Mesendoderm (in vitro differentiated cells): ENCODE results near the gene SOST.

Experiments used
- DNase-seq: peaks from one replicate; pipeline ENCODE4 v3.0.0; 2013
- H2AK5ac ChIP-seq: 2 replicates; pipeline ENCODE4 v1.6.1; 2013; ENCODE audit warnings: low read length, inconsistent platforms
- H2BK120ac ChIP-seq: 2 replicates; pipeline ENCODE4 v1.6.1; 2013; ENCODE audit warnings: low read depth, mild to moderate bottlenecking, low read length, moderate library complexity, mixed read lengths
- H2BK15ac ChIP-seq: replicated peaks from 2 replicates; pipeline ENCODE4 v1.6.1; 2013; ENCODE audit warnings: low read depth, mild to moderate bottlenecking, moderate library complexity
- H2BK5ac ChIP-seq: 2 replicates; pipeline ENCODE4 v1.6.1; 2013; ENCODE audit warnings: low read length, inconsistent platforms
- H3K18ac ChIP-seq: 2 replicates; pipeline ENCODE4 v1.6.1; 2013; ENCODE audit warnings: mild to moderate bottlenecking, low read length, mixed read lengths
- H3K23ac ChIP-seq: one replicate; pipeline ENCODE4 v1.6.1; 2013; ENCODE audit warnings: low read length
- H3K27ac ChIP-seq: 2 replicates; pipeline ENCODE4 v1.5.1; 2013; ENCODE audit warnings: low read depth, mild to moderate bottlenecking, inconsistent platforms, low read length, moderate library complexity
- H3K27me3 ChIP-seq: 2 replicates; pipeline ENCODE4 v1.6.1; 2013; ENCODE audit warnings: low read length, control low read depth, mild to moderate bottlenecking, inconsistent platforms; ENCODE audit not compliant: insufficient read depth, poor library complexity
- H3K36me3 ChIP-seq: 2 replicates; pipeline ENCODE4 v1.6.1; 2013; ENCODE audit warnings: low read length, inconsistent platforms; ENCODE audit not compliant: control insufficient read depth, insufficient read depth
- H3K4ac ChIP-seq: one replicate; pipeline ENCODE4 v1.6.1; 2013; ENCODE audit warnings: low read depth, mild to moderate bottlenecking, low read length, moderate library complexity
- H3K4me1 ChIP-seq: 2 replicates; pipeline ENCODE4 v1.6.1; 2013; ENCODE audit warnings: low read depth, low read length, inconsistent platforms; ENCODE audit not compliant: control insufficient read depth
- H3K4me2 ChIP-seq: 2 replicates; pipeline ENCODE4 v1.6.1; 2013; ENCODE audit warnings: low read length
- H3K4me3 ChIP-seq: 2 replicates; pipeline ENCODE4 v1.5.1; 2013; ENCODE audit warnings: mild to moderate bottlenecking, low read length
- H3K56ac ChIP-seq: one replicate; pipeline ENCODE4 v1.6.1; 2013; ENCODE audit warnings: low read length
- H3K79me1 ChIP-seq: 2 replicates; pipeline ENCODE4 v1.6.1; 2013; ENCODE audit warnings: low read length, inconsistent platforms
- H3K79me2 ChIP-seq: 2 replicates; pipeline ENCODE4 v1.6.1; 2013; ENCODE audit warnings: mild to moderate bottlenecking, low read length; ENCODE audit not compliant: control insufficient read depth, insufficient read depth
- H3K9ac ChIP-seq: 2 replicates; pipeline ENCODE4 v1.6.1; 2013; ENCODE audit warnings: low read length, inconsistent platforms
- H4K5ac ChIP-seq: one replicate; pipeline ENCODE4 v1.6.1; 2013; ENCODE audit warnings: low read length
- H4K8ac ChIP-seq: one replicate; pipeline ENCODE4 v1.6.1; 2013; ENCODE audit warnings: low read depth, mild to moderate bottlenecking, control low read depth, low read length, moderate library complexity
- whole genome bisulfite sequencing: extraction: QIAGEN DNeasy Blood & Tissue Kit; methylation state at CpG from one replicate; pipeline ENCODE4 v1.1.7; 2013; ENCODE audit warnings: low lambda C conversion rate, missing lambda C conversion rate; ENCODE audit not compliant: insufficient coverage; ENCODE audit errors: extremely low coverage; 5-methylcytosine and 5-hydroxymethylcytosine counted together

The SOST gene

DNA sequence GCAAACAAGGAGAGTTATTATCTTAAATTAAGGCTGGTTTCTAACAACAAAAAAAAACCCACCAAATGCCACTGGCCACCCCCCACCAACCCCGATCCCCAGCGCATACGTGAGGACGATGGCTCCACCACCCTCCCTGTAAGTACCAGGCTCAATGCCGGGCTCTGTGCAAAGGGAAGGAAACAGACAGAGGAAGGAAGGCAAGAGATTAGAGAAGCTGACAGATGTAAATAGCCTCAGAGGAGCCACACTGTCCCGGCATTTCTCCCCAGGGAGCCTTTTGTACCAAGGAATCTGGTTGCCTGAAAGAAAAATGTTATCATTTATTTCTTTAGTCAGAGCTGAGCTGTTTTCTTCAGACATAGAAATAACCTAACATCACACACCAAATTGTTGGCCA is 13.1 kb downstream of the SOST start:
- Histone ChIP-seq H3K79me1 (no peaks in the 10 kb centered on the region), H3K56ac (no peak overlapping the region), H2BK120ac (no peak overlapping the region), H3K18ac (no peak overlapping the region), H2BK5ac (no peak overlapping the region), H4K8ac (no peak overlapping the region), H3K27ac (no peak overlapping the region), H2AK5ac (no peak overlapping the region), H2BK15ac (no peak overlapping the region), H3K4ac (no peak overlapping the region), H3K4me1 (no peaks in the 10 kb centered on the region), H3K23ac (no peak overlapping the region), H3K9ac (no peak overlapping the region), H3K36me3 (no peaks in the 10 kb centered on the region), H3K27me3 (no peaks in the 10 kb centered on the region), H3K79me2 (no peaks in the 10 kb centered on the region), H3K4me2 (no peak overlapping the region), H4K5ac (no peak overlapping the region), H3K4me3 (no peak overlapping the region)
- no CpG with 5 or more reads among the region's 6 CpGs for WGBS
- no peak for DNase-seq

GRCh38 chr17:43741636-43742035 is 17.0 kb downstream of the SOST start:
- no peak overlapping the region for H2BK5ac ChIP-seq
- H3K23ac ChIP-seq, result no peak overlapping the region
- no peak for DNase-seq
- H2AK5ac ChIP-seq, result no peak overlapping the region
- no peak overlapping the region for H3K4me2 ChIP-seq
- H3K9ac ChIP-seq, result no peak overlapping the region
- no peaks in the 10 kb centered on the region for H3K79me1 ChIP-seq
- no peak overlapping the region for H3K27ac ChIP-seq
- no peak overlapping the region for H3K56ac ChIP-seq
- no peak overlapping the region for H2BK15ac ChIP-seq
- no peak overlapping the region for H4K5ac ChIP-seq
- no peak overlapping the region for H3K4ac ChIP-seq
- H3K27me3 ChIP-seq, result no peaks in the 10 kb centered on the region
- H3K4me3 ChIP-seq, result no peak overlapping the region
- no peaks in the 10 kb centered on the region for H3K36me3 ChIP-seq
- H2BK120ac ChIP-seq, result no peak overlapping the region
- no peak overlapping the region for H4K8ac ChIP-seq
- H3K18ac ChIP-seq, result no peak overlapping the region
- H3K79me2 ChIP-seq, result no peaks in the 10 kb centered on the region
- no peaks in the 10 kb centered on the region for H3K4me1 ChIP-seq
- WGBS, result no CpG with 5 or more reads among the region's 5 CpGs

GRCh38 chr17:43740541-43740940 is 18.1 kb downstream of the SOST start:
- WGBS, result no CpG with 5 or more reads among the region's 4 CpGs
- Histone ChIP-seq H3K9ac (no peak overlapping the region), H3K18ac (no peak overlapping the region), H2BK5ac (no peak overlapping the region), H2BK120ac (no peak overlapping the region), H3K4ac (no peak overlapping the region), H2AK5ac (no peak overlapping the region), H3K36me3 (no peaks in the 10 kb centered on the region), H3K27me3 (no peaks in the 10 kb centered on the region), H3K27ac (no peak overlapping the region), H2BK15ac (no peak overlapping the region), H3K56ac (no peak overlapping the region), H3K23ac (no peak overlapping the region), H3K79me2 (no peaks in the 10 kb centered on the region), H4K8ac (no peak overlapping the region), H3K79me1 (no peaks in the 10 kb centered on the region), H3K4me3 (no peak overlapping the region), H3K4me1 (no peaks in the 10 kb centered on the region), H4K5ac (no peak overlapping the region), H3K4me2 (no peak overlapping the region)
- DNase-seq, result no peak

DNA sequence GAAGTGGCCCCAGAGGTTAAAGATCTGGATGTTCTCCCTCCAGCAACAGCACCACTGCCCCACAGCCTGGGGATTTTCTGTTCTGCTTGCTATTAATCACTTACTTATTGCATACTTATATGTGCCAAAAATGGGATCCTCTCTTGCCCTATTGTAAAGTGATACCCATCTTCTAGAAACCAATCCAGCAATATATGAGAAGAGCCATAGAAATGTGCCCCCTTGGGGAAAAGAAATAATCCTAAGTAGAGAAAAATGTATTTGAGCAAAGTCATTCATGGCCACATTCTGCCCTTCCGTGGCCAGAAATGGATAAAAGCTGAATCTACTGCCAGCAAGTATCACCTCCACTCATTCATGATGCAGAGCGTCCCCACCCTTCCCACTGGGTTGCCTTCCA is 20.9 kb downstream of the SOST start:
- Histone ChIP-seq H2BK120ac (no peak overlapping the region), H3K36me3 (no peaks in the 10 kb centered on the region), H3K4me2 (no peak overlapping the region), H3K27ac (no peak overlapping the region), H4K8ac (no peak overlapping the region), H2BK5ac (no peak overlapping the region), H3K4ac (no peak overlapping the region), H2BK15ac (no peak overlapping the region), H3K4me1 (no peaks in the 10 kb centered on the region), H3K23ac (no peak overlapping the region), H4K5ac (no peak overlapping the region), H3K27me3 (no peaks in the 10 kb centered on the region), H3K9ac (no peak overlapping the region), H3K79me2 (no peaks in the 10 kb centered on the region), H3K79me1 (no peaks in the 10 kb centered on the region), H2AK5ac (no peak overlapping the region), H3K18ac (no peak overlapping the region), H3K56ac (no peak overlapping the region), H3K4me3 (no peak overlapping the region)
- no CpG with 5 or more reads among the region's 2 CpGs for WGBS
- DNase-seq, result no peak

DNA sequence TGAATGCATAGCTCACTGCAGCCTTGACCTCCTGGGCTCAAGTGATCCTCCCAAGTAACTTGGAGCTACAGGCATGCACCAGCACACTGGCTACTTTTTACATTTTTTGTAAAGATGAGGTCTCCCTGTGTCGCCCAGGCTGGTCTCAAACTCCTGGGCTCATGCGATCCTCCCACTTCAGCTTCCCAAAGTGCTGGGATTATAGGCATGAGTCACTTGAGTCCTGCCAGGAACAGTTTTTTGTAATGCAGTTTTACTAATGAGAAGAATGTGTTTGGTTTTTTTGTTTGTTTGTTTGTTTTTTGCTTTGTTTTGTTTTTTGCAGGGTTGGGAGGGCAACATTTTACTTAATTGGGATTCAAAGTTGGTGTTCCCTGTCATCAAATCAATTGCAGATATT is 22.2 kb downstream of the SOST start:
- no peaks in the 10 kb centered on the region for H3K27me3 ChIP-seq
- no peak overlapping the region for H3K56ac ChIP-seq
- H3K27ac ChIP-seq, result no peak overlapping the region
- H3K4ac ChIP-seq, result no peak overlapping the region
- H3K9ac ChIP-seq, result no peak overlapping the region
- no peak overlapping the region for H3K4me3 ChIP-seq
- no peak overlapping the region for H4K5ac ChIP-seq
- H2AK5ac ChIP-seq, result no peak overlapping the region
- no peak overlapping the region for H4K8ac ChIP-seq
- H2BK5ac ChIP-seq, result no peak overlapping the region
- H3K23ac ChIP-seq, result no peak overlapping the region
- no CpG with 5 or more reads among the region's 2 CpGs for WGBS
- H2BK120ac ChIP-seq, result no peak overlapping the region
- no peak for DNase-seq
- no peaks in the 10 kb centered on the region for H3K36me3 ChIP-seq
- H3K79me1 ChIP-seq, result no peaks in the 10 kb centered on the region
- H3K18ac ChIP-seq, result no peak overlapping the region
- H3K79me2 ChIP-seq, result no peaks in the 10 kb centered on the region
- no peak overlapping the region for H3K4me2 ChIP-seq
- no peaks in the 10 kb centered on the region for H3K4me1 ChIP-seq
- no peak overlapping the region for H2BK15ac ChIP-seq

GRCh38 chr17:43734376-43734775 is 24.2 kb downstream of the SOST start:
- no peak overlapping the region for H3K27ac ChIP-seq

More at GRCh38 chr17:43734376-43734775, 24.2 kb downstream of the SOST start:
- no peak overlapping the region for H2AK5ac ChIP-seq
- H4K8ac ChIP-seq, result no peak overlapping the region
- no peak overlapping the region for H3K4me3 ChIP-seq
- H3K56ac ChIP-seq, result no peak overlapping the region
- no peak overlapping the region for H3K4ac ChIP-seq
- no CpG with 5 or more reads among the region's 5 CpGs for WGBS
- H3K79me2 ChIP-seq, result no peaks in the 10 kb centered on the region
- no peak overlapping the region for H3K18ac ChIP-seq
- H2BK5ac ChIP-seq, result no peak overlapping the region
- no peaks in the 10 kb centered on the region for H3K36me3 ChIP-seq
- H3K23ac ChIP-seq, result no peak overlapping the region
- no peaks in the 10 kb centered on the region for H3K27me3 ChIP-seq
- H3K79me1 ChIP-seq, result no peaks in the 10 kb centered on the region
- no peak overlapping the region for H3K9ac ChIP-seq
- no peak overlapping the region for H2BK120ac ChIP-seq
- H4K5ac ChIP-seq, result no peak overlapping the region
- H3K4me2 ChIP-seq, result no peak overlapping the region
- no peak overlapping the region for H2BK15ac ChIP-seq
- no peaks in the 10 kb centered on the region for H3K4me1 ChIP-seq
- DNase-seq, result no peak
